ENCODE results near the gene FUCA1. TPM values are rescaled to one million over a fixed set of nuclear protein-coding genes. Genes with fewer than 3 reads are reported as not detected.
"Not testable (repeated sequence)": the region's sequence is repeated elsewhere in the genome, so short reads cannot be mapped to it uniquely, and the experiment has no call there.

FUCA1 gene
- total RNA-seq, 4 donors from 2014 or later, result 31.7 to 49.5 (median 45.7) TPM

GRCh38 chr1:23904748-23905357 lies 36.8 kb upstream of the FUCA1 start:
- no peak for TF ChIP-seq CTCF (IDR thresholded peaks at IDR 0.05)
- ATAC-seq (ENCODE audit: low FRiP score), result no peak
- DNase-seq (ENCODE audit: low spot score), result no peak

- no peak for DNase-seq (ENCODE audit: low spot score)
- no peak for ATAC-seq (ENCODE audit: low FRiP score)
- TF ChIP-seq CTCF (IDR thresholded peaks at IDR 0.05), result no peak
Measured at GRCh38 chr1:23903754-23904153, 35.7 kb upstream of the FUCA1 start.

- DNase-seq (ENCODE audit: low spot score), result no peak
- TF ChIP-seq CTCF (IDR thresholded peaks at IDR 0.05), result no peak
- ATAC-seq (ENCODE audit: low FRiP score), result peak; percentile 36
Measured at GRCh38 chr1:23902321-23903278, 34.5 kb upstream of the FUCA1 start.

- not testable (repeated sequence) for DNase-seq (ENCODE audit: low spot score); ATAC-seq (ENCODE audit: low FRiP score)
Measured at GRCh38 chr1:23900017-23900416, 31.9 kb upstream of the FUCA1 start.

GRCh38 chr1:23899070-23899469 lies 31.0 kb upstream of the FUCA1 start:
- TF ChIP-seq CTCF (IDR thresholded peaks at IDR 0.05), result no peak
- no peak for ATAC-seq (ENCODE audit: low FRiP score)
- no peak for DNase-seq (ENCODE audit: low spot score)

GRCh38 chr1:23897083-23897482 lies 29.0 kb upstream of the FUCA1 start:
- no peak for DNase-seq (ENCODE audit: low spot score)
- no peak for TF ChIP-seq CTCF (IDR thresholded peaks at IDR 0.05)
- ATAC-seq (ENCODE audit: low FRiP score), result no peak

- ATAC-seq (ENCODE audit: low FRiP score) (no peak), DNase-seq (ENCODE audit: low spot score) (no peak)
- no peak for TF ChIP-seq CTCF (IDR thresholded peaks at IDR 0.05)
Measured at GRCh38 chr1:23896491-23896890, 28.4 kb upstream of the FUCA1 start.

Measured in omental fat pad (tissue), 4 donors.